Stomach smooth muscle (tissue), 2 donors: Measurements from ENCODE around the gene HOXD3.
A peak's percentile ranks its signal among the peaks of the same experiment; 100 is the strongest.

Experiments used
- H3K27ac ChIP-seq: one replicate; pipeline ENCODE4 v1.7.0; 2013; ENCODE audit warnings: mild to moderate bottlenecking, low read length, inconsistent platforms
- H3K27me3 ChIP-seq, 2 donors: one replicate each; pipeline ENCODE4 v1.7.0; 2013; ENCODE audit warnings: low read length in 2 of 2; ENCODE audit not compliant: insufficient read depth in 2 of 2, control insufficient read depth in 1 of 2
- H3K36me3 ChIP-seq, 2 donors: one replicate each; pipeline ENCODE4 v1.7.0; 2013; ENCODE audit warnings: low read length in 2 of 2; ENCODE audit not compliant: control insufficient read depth in 2 of 2, insufficient read depth in 2 of 2
- H3K4me1 ChIP-seq: one replicate; pipeline ENCODE4 v1.7.0; 2013; ENCODE audit warnings: low read length; ENCODE audit not compliant: control insufficient read depth, insufficient read depth
- H3K4me3 ChIP-seq, 2 donors: one replicate each; pipeline ENCODE4 v1.7.0; 2013; ENCODE audit warnings: low read length in 2 of 2
- H3K9ac ChIP-seq, 2 donors: one replicate each; pipeline ENCODE4 v1.7.0; 2013; ENCODE audit warnings: low read length in 2 of 2, mild to moderate bottlenecking in 1 of 2
- H3K9me3 ChIP-seq, 2 donors: one replicate each; pipeline ENCODE4 v1.7.0; 2013; ENCODE audit warnings: low read length in 2 of 2; ENCODE audit not compliant: control insufficient read depth in 2 of 2
- donor health status: healthy.
- donor health status: Pancreatic carcinoma.

The HOXD3 gene

GRCh38 chr2:176187899-176188773 lies 31.0 kb downstream of the HOXD3 start, which contains the start of gene HOXD1:
Gene HOXD1 (plus strand): TSS chr2:176188668. CDS start chr2:176188802, 134 bp downstream.
- H3K36me3 ChIP-seq: no peaks in the 10 kb centered on the region
- H3K9ac ChIP-seq: no peak within 1 kb of the TSS
- H3K9me3 ChIP-seq: no peaks in the 10 kb centered on the region
- peak within 1 kb of the TSS; percentile 52 to 75 for H3K4me3 ChIP-seq
- no peak within 1 kb of the TSS for H3K27ac ChIP-seq
- peaks cover 23% of the 10 kb centered on the region for H3K4me1 ChIP-seq
- peaks cover 45 to 70% of the 10 kb centered on the region in 2 donors for H3K27me3 ChIP-seq

- Histone ChIP-seq H3K9ac (no peak overlapping the region), H3K27me3 (peaks cover 47 to 73% of the 10 kb centered on the region in 2 donors), H3K27ac (no peak overlapping the region), H3K9me3 (no peaks in the 10 kb centered on the region), H3K36me3 (no peaks in the 10 kb centered on the region), H3K4me1 (peaks cover 23% of the 10 kb centered on the region), H3K4me3 (peak overlapping the region; percentile 52 to 75)
Measured at GRCh38 chr2:176188774-176189680, 31.9 kb downstream of the HOXD3 start.

GRCh38 chr2:176189681-176190641 lies 32.9 kb downstream of the HOXD3 start:
- Histone ChIP-seq H3K9ac (no peak overlapping the region), H3K4me1 (peaks cover 23% of the 10 kb centered on the region), H3K4me3 (peak overlapping the region; percentile 52 to 75), H3K9me3 (peaks cover 0 to 4% of the 10 kb centered on the region in 2 donors), H3K27ac (no peak overlapping the region), H3K36me3 (no peaks in the 10 kb centered on the region), H3K27me3 (peaks cover 48 to 70% of the 10 kb centered on the region in 2 donors)

GRCh38 chr2:176192351-176192750 lies 35.2 kb downstream of the HOXD3 start:
- H3K27ac ChIP-seq: no peak overlapping the region
- H3K36me3 ChIP-seq: no peaks in the 10 kb centered on the region
- H3K9ac ChIP-seq: no peak overlapping the region
- H3K9me3 ChIP-seq: peaks cover 0 to 4% of the 10 kb centered on the region in 2 donors
- peaks cover 42 to 63% of the 10 kb centered on the region in 2 donors for H3K27me3 ChIP-seq
- H3K4me3 ChIP-seq: no peak overlapping the region
- H3K4me1 ChIP-seq: peaks cover 23% of the 10 kb centered on the region

GRCh38 chr2:176193048-176193447 lies 35.9 kb downstream of the HOXD3 start:
- H3K27me3 ChIP-seq: peaks cover 42 to 56% of the 10 kb centered on the region in 2 donors
- H3K27ac ChIP-seq: no peak overlapping the region
- no peak overlapping the region for H3K4me3 ChIP-seq
- peaks cover 18% of the 10 kb centered on the region for H3K4me1 ChIP-seq
- H3K9ac ChIP-seq: no peak overlapping the region
- H3K36me3 ChIP-seq: no peaks in the 10 kb centered on the region
- peaks cover 0 to 4% of the 10 kb centered on the region in 2 donors for H3K9me3 ChIP-seq

GRCh38 chr2:176199902-176200301 lies 42.8 kb downstream of the HOXD3 start:
- peaks cover 9 to 10% of the 10 kb centered on the region in 2 donors for H3K27me3 ChIP-seq
- no peak overlapping the region for H3K9ac ChIP-seq
- H3K36me3 ChIP-seq: no peaks in the 10 kb centered on the region
- no peak overlapping the region for H3K4me3 ChIP-seq
- peaks cover 0 to 5% of the 10 kb centered on the region in 2 donors for H3K9me3 ChIP-seq
- no peaks in the 10 kb centered on the region for H3K4me1 ChIP-seq
- no peak overlapping the region for H3K27ac ChIP-seq

- Histone ChIP-seq H3K9ac (no peak overlapping the region), H3K27me3 (peaks cover 10% of the 10 kb centered on the region in 2 donors), H3K9me3 (peaks cover 0 to 7% of the 10 kb centered on the region in 2 donors)
Measured at GRCh38 chr2:176200971-176201370, 43.9 kb downstream of the HOXD3 start.

GRCh38 chr2:176202491-176202890 lies 45.4 kb downstream of the HOXD3 start:
- Histone ChIP-seq H3K27ac (no peak overlapping the region), H3K9ac (no peak overlapping the region), H3K36me3 (no peaks in the 10 kb centered on the region), H3K4me1 (no peaks in the 10 kb centered on the region), H3K4me3 (no peak overlapping the region), H3K9me3 (peaks cover 0 to 7% of the 10 kb centered on the region in 2 donors), H3K27me3 (peaks cover 5 to 10% of the 10 kb centered on the region in 2 donors)

More at GRCh38 chr2:176200971-176201370, 43.9 kb downstream of the HOXD3 start:
- Histone ChIP-seq H3K27ac (no peak overlapping the region), H3K36me3 (no peaks in the 10 kb centered on the region), H3K4me1 (no peaks in the 10 kb centered on the region), H3K4me3 (no peak overlapping the region)

GRCh38 chr2:176205126-176205525 lies 48.0 kb downstream of the HOXD3 start:
- no peaks in the 10 kb centered on the region for H3K36me3 ChIP-seq
- no peak overlapping the region for H3K4me3 ChIP-seq
- H3K4me1 ChIP-seq: no peaks in the 10 kb centered on the region
- H3K9me3 ChIP-seq: peaks cover 0 to 7% of the 10 kb centered on the region in 2 donors
- H3K27me3 ChIP-seq: peaks cover 3 to 4% of the 10 kb centered on the region in 2 donors
- H3K9ac ChIP-seq: no peak overlapping the region
- no peak overlapping the region for H3K27ac ChIP-seq
